GM12864 (cell line): ENCODE results near the gene ACAN.
"Not testable (repeated sequence)": the region's sequence is repeated elsewhere in the genome, so short reads cannot be mapped to it uniquely, and the experiment has no call there.

ENCODE experiments used
- DNase-seq: peaks from one replicate; pipeline ENCODE4 v3.0.0-alpha.2; 2011; ENCODE audit warnings: low read depth
- H3K4me3 ChIP-seq: 2 replicates; pipeline ENCODE4 v1.5.1; 2011; ENCODE audit warnings: mild to moderate bottlenecking, low read depth, low read length, control low read depth
- TF ChIP-seq, protein P1 (sequence below): IDR thresholded peaks from 2 replicates; pipeline ENCODE4 v1.5.1; 2011; ENCODE audit warnings: low read depth, mild to moderate bottlenecking, moderate library complexity, low read length, control low read depth, inconsistent platforms; ENCODE audit errors: missing control alignments

Gene ACAN

DNA sequence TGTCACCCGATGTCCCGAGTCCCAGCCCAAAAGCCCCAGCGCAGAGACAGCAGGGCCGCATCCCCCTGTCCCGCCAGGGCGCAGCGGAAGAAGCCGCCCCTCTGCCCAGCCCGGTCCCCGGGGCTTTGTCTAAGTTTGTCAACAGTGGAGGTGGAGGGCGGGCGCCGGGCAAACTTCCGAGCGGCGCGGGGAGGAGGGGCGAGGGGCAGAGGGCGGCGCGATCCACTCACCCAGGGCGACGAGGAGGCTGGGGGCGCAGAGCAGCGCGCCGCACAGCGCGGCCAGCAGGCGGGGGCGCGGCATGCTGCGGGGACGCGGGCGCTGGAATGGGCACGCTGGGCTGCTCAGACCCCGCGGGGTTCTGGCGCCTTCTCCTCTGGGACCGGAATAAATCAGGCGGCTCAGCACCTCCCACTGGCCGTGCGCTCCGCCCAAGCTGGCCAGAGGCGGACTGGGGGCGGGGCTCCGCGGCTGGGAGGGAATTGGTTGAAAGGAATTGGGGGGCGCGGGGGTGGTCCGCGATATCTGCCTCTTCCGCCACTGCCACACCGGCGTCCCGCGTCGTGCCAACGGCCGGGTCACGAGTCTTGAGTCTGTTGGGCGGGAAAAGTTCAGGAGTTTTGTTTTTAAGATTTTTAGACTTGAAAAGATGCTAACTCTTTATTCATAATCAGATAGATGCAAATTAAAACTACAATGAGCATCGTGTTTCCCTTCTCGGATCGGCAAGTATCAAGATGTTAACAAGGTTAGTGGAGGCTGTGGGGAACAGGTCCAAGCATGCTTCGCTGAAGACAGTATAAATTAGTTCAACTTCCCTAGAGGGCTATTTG, 110.0 kb downstream of the ACAN start, which contains the start of gene MFGE8:
Gene MFGE8, minus strand, starts transcription at position 363 of the 833 bp plus-strand sequence. Its CDS starts 60 bp downstream, at position 303.
- no peak for DNase-seq
- peak within 1 kb of the TSS; percentile 74 for H3K4me3 ChIP-seq
- TF ChIP-seq, protein P1, sequence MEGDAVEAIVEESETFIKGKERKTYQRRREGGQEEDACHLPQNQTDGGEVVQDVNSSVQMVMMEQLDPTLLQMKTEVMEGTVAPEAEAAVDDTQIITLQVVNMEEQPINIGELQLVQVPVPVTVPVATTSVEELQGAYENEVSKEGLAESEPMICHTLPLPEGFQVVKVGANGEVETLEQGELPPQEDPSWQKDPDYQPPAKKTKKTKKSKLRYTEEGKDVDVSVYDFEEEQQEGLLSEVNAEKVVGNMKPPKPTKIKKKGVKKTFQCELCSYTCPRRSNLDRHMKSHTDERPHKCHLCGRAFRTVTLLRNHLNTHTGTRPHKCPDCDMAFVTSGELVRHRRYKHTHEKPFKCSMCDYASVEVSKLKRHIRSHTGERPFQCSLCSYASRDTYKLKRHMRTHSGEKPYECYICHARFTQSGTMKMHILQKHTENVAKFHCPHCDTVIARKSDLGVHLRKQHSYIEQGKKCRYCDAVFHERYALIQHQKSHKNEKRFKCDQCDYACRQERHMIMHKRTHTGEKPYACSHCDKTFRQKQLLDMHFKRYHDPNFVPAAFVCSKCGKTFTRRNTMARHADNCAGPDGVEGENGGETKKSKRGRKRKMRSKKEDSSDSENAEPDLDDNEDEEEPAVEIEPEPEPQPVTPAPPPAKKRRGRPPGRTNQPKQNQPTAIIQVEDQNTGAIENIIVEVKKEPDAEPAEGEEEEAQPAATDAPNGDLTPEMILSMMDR, result no peak

DNA sequence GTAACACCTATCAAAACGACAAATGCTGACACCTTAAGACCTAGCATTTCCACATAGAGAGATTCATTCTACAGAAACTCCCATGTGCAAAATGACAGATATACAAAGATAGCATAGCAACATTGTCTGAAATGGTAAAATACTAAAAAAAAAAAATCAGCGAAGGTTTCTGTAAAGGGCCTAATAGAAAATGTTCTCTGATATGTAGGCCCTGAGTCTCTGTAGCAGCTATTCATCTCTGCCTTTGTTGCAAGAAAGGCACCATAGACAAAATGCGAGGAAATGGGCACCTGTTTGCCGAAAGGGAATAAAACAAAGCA, 110.6 kb downstream of the ACAN start:
- DNase-seq, result no peak
- TF ChIP-seq, protein P1, result no peak
- peak overlapping the region; percentile 74; the same call in 1 of the 2 replicates for H3K4me3 ChIP-seq

DNA sequence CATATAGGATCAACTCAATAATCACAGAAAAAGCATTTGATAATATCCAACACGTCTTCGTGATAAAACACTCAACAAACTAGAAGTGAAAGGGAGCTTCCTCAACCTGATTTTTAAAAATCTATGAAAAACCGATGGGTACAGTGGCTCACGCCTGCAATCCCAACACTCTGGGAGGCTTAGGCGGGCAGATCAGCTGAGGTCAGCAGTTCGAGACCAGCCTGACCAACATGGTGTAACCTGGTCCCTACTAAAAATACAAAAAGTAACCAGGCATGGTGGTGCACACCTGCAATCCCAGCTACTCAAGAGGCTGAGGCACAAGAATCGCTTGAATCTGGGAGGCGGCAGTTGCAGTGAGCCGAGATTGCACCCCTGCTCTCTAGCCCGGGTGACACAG, 112.1 kb downstream of the ACAN start:
- DNase-seq, result no peak

DNA sequence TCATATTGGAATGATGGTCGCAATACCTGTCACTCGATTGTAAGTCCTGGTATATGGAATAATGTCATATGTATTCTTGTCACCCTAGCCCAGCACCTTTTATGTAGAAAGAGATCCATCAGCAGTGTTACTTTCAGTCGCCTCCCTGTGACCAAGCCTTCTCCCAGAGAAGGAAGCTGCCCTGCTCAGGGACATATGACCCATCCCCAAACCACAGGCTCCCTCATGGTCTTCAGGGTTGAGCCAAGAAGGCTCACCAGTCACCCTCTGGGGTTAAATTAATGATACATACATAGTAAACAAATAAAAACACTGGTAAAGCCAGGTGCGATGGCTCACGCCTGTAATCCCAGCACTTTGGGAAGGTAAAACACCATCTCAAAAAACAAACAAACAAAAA, 114.5 kb downstream of the ACAN start:
- no peak overlapping the region for H3K4me3 ChIP-seq
- TF ChIP-seq, protein P1, result no peak
- no peak for DNase-seq

More for the DNA sequence above, 112.1 kb downstream of the ACAN start:
- no peak overlapping the region for H3K4me3 ChIP-seq
- TF ChIP-seq, protein P1, result no peak

DNA sequence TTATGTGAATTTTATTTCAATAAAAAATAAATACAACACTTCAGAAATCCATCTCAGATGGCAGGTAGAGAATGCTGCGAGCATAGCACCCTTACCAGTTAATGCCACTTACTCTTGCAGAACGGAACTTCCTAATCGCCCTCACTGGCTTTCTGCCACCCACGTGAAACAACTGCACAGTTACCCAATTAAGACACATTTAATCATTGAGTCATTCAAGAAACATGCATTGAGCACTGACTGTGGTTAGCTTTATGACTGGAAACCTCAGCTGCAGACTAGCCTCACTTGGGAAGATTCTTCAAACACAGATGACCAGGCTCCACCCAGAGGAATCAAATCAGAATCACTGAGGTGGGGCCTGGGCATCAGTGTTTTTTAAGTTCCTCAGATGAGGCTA, 115.5 kb downstream of the ACAN start:
- no peak overlapping the region for H3K4me3 ChIP-seq
- TF ChIP-seq, protein P1, result no peak
- peak; percentile 40 for DNase-seq

DNA sequence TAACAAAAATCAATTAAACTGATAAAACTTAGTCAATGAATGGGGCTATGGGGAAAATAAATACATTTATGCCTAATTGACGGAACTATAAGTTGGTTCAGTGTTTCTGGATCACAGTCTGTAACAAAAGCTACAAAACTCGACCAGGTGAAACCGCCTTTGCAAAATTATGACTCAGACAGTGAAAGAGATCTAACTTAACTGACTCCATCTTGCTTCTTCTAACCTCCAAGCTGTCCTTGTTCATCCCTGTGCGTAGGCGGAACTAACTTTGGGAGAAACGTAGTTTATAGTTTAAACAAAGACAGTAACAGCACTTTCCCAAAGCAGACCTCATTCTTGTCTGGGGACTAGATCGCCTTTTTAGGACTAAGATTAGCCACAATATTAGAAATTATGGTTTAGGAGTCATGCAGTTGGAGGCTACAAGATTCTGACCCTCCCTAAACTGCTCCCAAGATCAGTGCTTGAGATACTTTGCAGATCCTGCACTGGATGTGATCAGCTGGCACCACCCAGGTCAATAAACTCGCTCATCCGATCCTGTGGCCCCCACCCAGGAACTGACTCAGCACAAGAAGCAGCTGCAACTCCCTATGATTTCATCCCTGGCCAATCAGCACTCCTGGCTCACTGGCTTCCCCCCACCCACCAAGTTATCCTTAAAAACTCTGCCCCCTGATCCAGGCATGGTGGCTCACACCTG, 117.1 kb downstream of the ACAN start:
- no peak for DNase-seq
- TF ChIP-seq, protein P1, result no peak
- no peak overlapping the region; the same call in 1 of the 2 replicates for H3K4me3 ChIP-seq

DNA sequence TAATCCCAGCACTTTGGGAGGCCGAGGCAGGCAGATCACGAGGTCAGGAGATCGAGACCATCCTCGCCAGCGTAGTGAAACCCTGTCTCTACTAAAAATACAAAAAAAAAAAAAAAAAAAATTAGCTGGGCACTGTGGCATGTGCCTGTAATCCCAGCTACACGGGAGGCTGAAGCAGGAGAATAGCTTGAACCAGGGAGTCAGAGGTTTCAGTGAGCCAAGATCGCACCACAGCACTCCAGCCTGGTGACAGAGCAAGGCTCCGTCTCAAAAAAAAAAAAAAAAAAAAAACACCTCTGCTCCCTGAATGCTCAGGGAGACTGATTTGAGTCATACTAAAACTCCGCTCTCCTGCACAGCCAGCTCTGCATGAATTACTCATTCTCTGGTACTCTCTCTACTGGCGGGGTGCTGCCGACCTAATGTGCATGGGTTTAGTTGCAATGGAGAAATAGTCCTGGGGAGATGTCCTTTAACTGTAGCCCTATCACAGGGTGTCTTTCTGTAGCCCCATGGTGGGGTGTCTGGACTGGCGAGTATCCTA, 117.7 kb downstream of the ACAN start:
- H3K4me3 ChIP-seq, result not testable (repeated sequence)
- DNase-seq, result peak; percentile 43
